HepG2 (cell line): Measurements from ENCODE around the gene TNFRSF25. TPM values are rescaled to one million over a fixed set of nuclear protein-coding genes. Genes with fewer than 3 reads are reported as not detected.
A peak's percentile ranks its signal among the peaks of the same experiment; 100 is the strongest.

Source experiments
- GATA4 ChIP-seq: sonication (generic); IDR thresholded peaks from 2 replicates; pipeline ENCODE4 v1.6.1; 2016; ENCODE audit warnings: antibody characterized with exemption, low read depth, borderline replicate concordance
- HES4 ChIP-seq: sonication (generic); formaldehyde crosslinking; IDR thresholded peaks from 2 replicates; pipeline ENCODE4 v1.9.0; 2021; ENCODE audit warnings: mild to moderate bottlenecking, missing genetic modification reagents, borderline replicate concordance
- HOXA3 ChIP-seq: sonication (generic); formaldehyde crosslinking; IDR thresholded peaks from 2 replicates; pipeline ENCODE4 v1.5.0; 2020; ENCODE audit warnings: missing genetic modification reagents
- KDM5B ChIP-seq: sonication (generic); formaldehyde crosslinking; IDR thresholded peaks from 2 replicates; pipeline ENCODE4 v1.4.0; 2020; ENCODE audit warnings: missing genetic modification reagents, mild to moderate bottlenecking, borderline replicate concordance
- KMT2A ChIP-seq: sonication (generic); formaldehyde crosslinking; IDR thresholded peaks from 2 replicates; pipeline ENCODE4 v1.4.0; 2020; ENCODE audit warnings: missing genetic modification reagents
- NPAS2 ChIP-seq: sonication (generic); formaldehyde crosslinking; IDR thresholded peaks from 2 replicates; pipeline ENCODE4 v1.8.0; 2022; ENCODE audit warnings: mild to moderate bottlenecking, missing genetic modification reagents, borderline replicate concordance
- PHF5A ChIP-seq: IDR thresholded peaks from one replicate; pipeline ENCODE4 v1.6.1; 2018; ENCODE audit warnings: low read depth, missing genetic modification reagents; ENCODE audit not compliant: unreplicated experiment
- PHF8 ChIP-seq: sonication (generic); formaldehyde crosslinking; IDR thresholded peaks from 2 replicates; pipeline ENCODE4 v1.5.0; 2020; ENCODE audit warnings: missing genetic modification reagents
- PLRG1 ChIP-seq: fragments of 450-650 bp; conservative IDR thresholded peaks from 2 replicates; pipeline ENCODE4 v1.6.1; 2016
- POLR2AphosphoS5 ChIP-seq: IDR thresholded peaks from 2 replicates; pipeline ENCODE4 v1.6.1; 2012; ENCODE audit warnings: low read depth, low read length
- REL ChIP-seq: sonication (generic); formaldehyde crosslinking; conservative IDR thresholded peaks from 2 replicates; pipeline ENCODE4 v1.8.0; 2022; ENCODE audit warnings: mild to moderate bottlenecking, missing genetic modification reagents, moderate library complexity
- ZC3H4 ChIP-seq: sonication (generic); formaldehyde crosslinking; IDR thresholded peaks from 2 replicates; pipeline ENCODE4 v1.4.0; 2020; ENCODE audit warnings: missing genetic modification reagents, borderline replicate concordance
- ZFP41 ChIP-seq: sonication (generic); formaldehyde crosslinking; IDR thresholded peaks from 2 replicates; pipeline ENCODE4 v1.4.0; 2020; ENCODE audit warnings: mild to moderate bottlenecking, missing genetic modification reagents, borderline replicate concordance
- ZNF160 ChIP-seq: sonication (generic); formaldehyde crosslinking; IDR thresholded peaks from 2 replicates; pipeline ENCODE4 v1.8.0; 2022; ENCODE audit warnings: mild to moderate bottlenecking, inconsistent platforms, missing genetic modification reagents
- ZNF264 ChIP-seq: sonication (generic); formaldehyde crosslinking; IDR thresholded peaks from 2 replicates; pipeline ENCODE4 v1.4.0; 2020; ENCODE audit warnings: missing genetic modification reagents
- ZNF317 ChIP-seq: sonication (generic); formaldehyde crosslinking; IDR thresholded peaks from 2 replicates; pipeline ENCODE4 v1.5.0; 2020; ENCODE audit warnings: mild to moderate bottlenecking, missing genetic modification reagents
- ZNF326 ChIP-seq: sonication (generic); formaldehyde crosslinking; IDR thresholded peaks from 2 replicates; pipeline ENCODE4 v1.4.0; 2020; ENCODE audit warnings: missing genetic modification reagents, borderline replicate concordance
- ZNF607 ChIP-seq: sonication (generic); formaldehyde crosslinking; IDR thresholded peaks from 2 replicates; pipeline ENCODE4 v1.5.1; 2020; ENCODE audit warnings: missing genetic modification reagents, mild to moderate bottlenecking, borderline replicate concordance
- ZNF644 ChIP-seq: IDR thresholded peaks from 2 replicates; pipeline ENCODE4 v1.6.1; 2016; ENCODE audit warnings: low read depth
- polyA plus RNA-seq, 8 experiments: library from polyadenylated mRNA; depleted of rRNA in 3 of 8; stranded (reverse) in 7 of 8; unstranded in 1 of 8; fragments of >200 nt; fragmentation: Illumina TruSeq in 4 of 8; extraction: Trizol in 4 of 8; gene quantifications; 2 replicates each; pipeline versions ENCODE4 v1.2.1 to v1.2.3, GENCODE V29; 2011 to 2016; ENCODE audit warnings: low read depth in 4 of 8, missing spikeins in 1 of 8, mixed read lengths in 1 of 8; ENCODE audit not compliant: insufficient read depth in 1 of 8
- total RNA-seq, 5 experiments: library from RNA; depleted of rRNA; stranded (reverse); fragments of >200 nt; fragmentation: Illumina TruSeq; extraction: Trizol; gene quantifications; 2 replicates each; pipeline ENCODE4 v1.2.3, GENCODE V29; 2016; ENCODE audit warnings: low read depth in 1 of 5
- TF ChIP-seq, protein P1 (sequence below): sonication (generic); formaldehyde crosslinking; IDR thresholded peaks from 2 replicates; pipeline ENCODE4 v1.8.1; 2022; ENCODE audit warnings: mild to moderate bottlenecking, missing genetic modification reagents
- TF ChIP-seq, protein P2 (sequence below): sonication (generic); formaldehyde crosslinking; IDR thresholded peaks from 2 replicates; pipeline ENCODE4 v1.8.1; 2022; ENCODE audit warnings: low read depth, mild to moderate bottlenecking, missing genetic modification reagents
- TF ChIP-seq, protein P3 (sequence below): sonication (generic); formaldehyde crosslinking; IDR thresholded peaks from 2 replicates; pipeline ENCODE4 v1.5.1; 2020; ENCODE audit warnings: missing genetic modification reagents, mild to moderate bottlenecking, borderline replicate concordance
- TF ChIP-seq, protein P4 (sequence below): sonication (generic); formaldehyde crosslinking; conservative IDR thresholded peaks from 2 replicates; pipeline ENCODE4 v1.4.0; 2020; ENCODE audit warnings: missing genetic modification reagents

Gene TNFRSF25
- total and polyA plus RNA-seq, 2 of the 13 experiments (the other 11 are each of a cell fraction or from before 2014, with no cell fraction given): 1.4 to 1.5 TPM

DNA sequence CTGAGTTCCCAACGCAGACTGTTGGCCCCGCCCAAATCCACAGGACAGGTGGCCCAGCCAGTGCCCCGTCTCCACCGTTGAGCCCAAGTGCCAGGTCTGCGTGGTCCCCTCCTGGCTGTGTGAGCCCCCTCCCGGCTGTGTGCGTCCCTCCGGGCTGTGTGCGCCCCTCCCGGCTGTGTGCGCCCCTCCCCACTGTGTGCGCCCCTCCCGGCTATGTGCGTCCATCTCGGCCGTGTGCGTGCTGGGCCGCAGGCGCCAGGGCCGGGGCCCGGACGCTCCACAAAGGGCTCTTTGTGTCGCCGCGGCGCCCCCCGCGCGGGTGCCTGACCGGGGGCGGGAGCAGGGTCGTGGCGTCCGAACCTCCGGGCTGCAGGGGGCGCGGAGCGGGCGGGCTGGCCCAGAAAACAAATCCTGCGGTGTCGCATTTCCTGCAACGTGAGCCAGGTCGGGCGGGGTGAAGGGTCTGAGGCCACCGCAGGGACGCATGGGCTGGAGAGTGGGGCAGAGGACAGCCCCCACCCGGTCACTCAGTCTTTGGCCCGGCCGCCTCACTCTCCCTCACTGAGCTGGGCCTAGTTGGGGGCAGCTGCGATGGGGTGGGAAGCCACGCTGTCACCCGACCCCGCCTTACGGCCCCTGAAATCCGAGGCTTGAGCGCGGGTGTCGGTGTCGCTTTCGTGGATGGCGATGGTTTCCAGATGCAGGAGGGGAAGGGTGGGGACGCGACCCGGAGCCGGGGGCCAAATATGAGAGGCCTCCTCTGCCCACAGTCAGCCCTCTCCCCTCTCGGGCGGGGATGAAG lies 18.8 kb downstream of the TNFRSF25 start (continued):
- TF ChIP-seq HES4 (CRISPR knock-in tag) (peak; percentile 92; the same call in 1 of the 2 replicates), ZFP41 (CRISPR knock-in tag) (no peak; the same call in 1 of the 2 replicates), ZNF317 (CRISPR knock-in tag) (peak; percentile 83), REL (CRISPR knock-in tag) (0 out of 2 replicates have a peak, but pooled peaks have one; percentile 27), PHF8 (peak; percentile 68), ZNF160 (CRISPR knock-in tag) (no peak; the same call in none of the 2 replicates), ZNF607 (peak; percentile 82; the same call in 1 of the 2 replicates), ZNF326 (CRISPR knock-in tag) (peak; percentile 39; the same call in 1 of the 2 replicates), POLR2AphosphoS5 (peak; percentile 77), PHF5A (peak; percentile 40), PLRG1 (no peak), KDM5B (CRISPR knock-in tag) (peak; percentile 56; the same call in 1 of the 2 replicates), ZC3H4 (CRISPR knock-in tag) (no peak), NPAS2 (CRISPR knock-in tag) (peak; percentile 93; the same call in 1 of the 2 replicates), GATA4 (peak; percentile 29; the same call in 1 of the 2 replicates), KMT2A (CRISPR knock-in tag) (no peak; the same call in 1 of the 2 replicates), ZNF644 (no peak), HOXA3 (CRISPR knock-in tag) (peak; percentile 89), ZNF264 (CRISPR knock-in tag) (no peak)
- TF ChIP-seq, protein P1, sequence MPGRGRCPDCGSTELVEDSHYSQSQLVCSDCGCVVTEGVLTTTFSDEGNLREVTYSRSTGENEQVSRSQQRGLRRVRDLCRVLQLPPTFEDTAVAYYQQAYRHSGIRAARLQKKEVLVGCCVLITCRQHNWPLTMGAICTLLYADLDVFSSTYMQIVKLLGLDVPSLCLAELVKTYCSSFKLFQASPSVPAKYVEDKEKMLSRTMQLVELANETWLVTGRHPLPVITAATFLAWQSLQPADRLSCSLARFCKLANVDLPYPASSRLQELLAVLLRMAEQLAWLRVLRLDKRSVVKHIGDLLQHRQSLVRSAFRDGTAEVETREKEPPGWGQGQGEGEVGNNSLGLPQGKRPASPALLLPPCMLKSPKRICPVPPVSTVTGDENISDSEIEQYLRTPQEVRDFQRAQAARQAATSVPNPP: no peak
- TF ChIP-seq, protein P2, sequence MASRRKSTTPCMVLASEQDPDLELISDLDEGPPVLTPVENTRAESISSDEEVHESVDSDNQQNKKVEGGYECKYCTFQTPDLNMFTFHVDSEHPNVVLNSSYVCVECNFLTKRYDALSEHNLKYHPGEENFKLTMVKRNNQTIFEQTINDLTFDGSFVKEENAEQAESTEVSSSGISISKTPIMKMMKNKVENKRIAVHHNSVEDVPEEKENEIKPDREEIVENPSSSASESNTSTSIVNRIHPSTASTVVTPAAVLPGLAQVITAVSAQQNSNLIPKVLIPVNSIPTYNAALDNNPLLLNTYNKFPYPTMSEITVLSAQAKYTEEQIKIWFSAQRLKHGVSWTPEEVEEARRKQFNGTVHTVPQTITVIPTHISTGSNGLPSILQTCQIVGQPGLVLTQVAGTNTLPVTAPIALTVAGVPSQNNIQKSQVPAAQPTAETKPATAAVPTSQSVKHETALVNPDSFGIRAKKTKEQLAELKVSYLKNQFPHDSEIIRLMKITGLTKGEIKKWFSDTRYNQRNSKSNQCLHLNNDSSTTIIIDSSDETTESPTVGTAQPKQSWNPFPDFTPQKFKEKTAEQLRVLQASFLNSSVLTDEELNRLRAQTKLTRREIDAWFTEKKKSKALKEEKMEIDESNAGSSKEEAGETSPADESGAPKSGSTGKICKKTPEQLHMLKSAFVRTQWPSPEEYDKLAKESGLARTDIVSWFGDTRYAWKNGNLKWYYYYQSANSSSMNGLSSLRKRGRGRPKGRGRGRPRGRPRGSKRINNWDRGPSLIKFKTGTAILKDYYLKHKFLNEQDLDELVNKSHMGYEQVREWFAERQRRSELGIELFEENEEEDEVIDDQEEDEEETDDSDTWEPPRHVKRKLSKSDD: peak; percentile 37; the same call in 1 of the 2 replicates
- TF ChIP-seq, protein P3, sequence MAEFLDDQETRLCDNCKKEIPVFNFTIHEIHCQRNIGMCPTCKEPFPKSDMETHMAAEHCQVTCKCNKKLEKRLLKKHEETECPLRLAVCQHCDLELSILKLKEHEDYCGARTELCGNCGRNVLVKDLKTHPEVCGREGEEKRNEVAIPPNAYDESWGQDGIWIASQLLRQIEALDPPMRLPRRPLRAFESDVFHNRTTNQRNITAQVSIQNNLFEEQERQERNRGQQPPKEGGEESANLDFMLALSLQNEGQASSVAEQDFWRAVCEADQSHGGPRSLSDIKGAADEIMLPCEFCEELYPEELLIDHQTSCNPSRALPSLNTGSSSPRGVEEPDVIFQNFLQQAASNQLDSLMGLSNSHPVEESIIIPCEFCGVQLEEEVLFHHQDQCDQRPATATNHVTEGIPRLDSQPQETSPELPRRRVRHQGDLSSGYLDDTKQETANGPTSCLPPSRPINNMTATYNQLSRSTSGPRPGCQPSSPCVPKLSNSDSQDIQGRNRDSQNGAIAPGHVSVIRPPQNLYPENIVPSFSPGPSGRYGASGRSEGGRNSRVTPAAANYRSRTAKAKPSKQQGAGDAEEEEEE (CRISPR knock-in tag): no peak
- TF ChIP-seq, protein P4, sequence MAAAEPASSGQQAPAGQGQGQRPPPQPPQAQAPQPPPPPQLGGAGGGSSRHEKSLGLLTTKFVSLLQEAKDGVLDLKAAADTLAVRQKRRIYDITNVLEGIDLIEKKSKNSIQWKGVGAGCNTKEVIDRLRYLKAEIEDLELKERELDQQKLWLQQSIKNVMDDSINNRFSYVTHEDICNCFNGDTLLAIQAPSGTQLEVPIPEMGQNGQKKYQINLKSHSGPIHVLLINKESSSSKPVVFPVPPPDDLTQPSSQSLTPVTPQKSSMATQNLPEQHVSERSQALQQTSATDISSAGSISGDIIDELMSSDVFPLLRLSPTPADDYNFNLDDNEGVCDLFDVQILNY: no peak
